Effector CD8-positive, alpha-beta T cell (primary cell): ENCODE data around the gene ZNF513.
"Not testable (repeated sequence)": the region's sequence is repeated elsewhere in the genome, so short reads cannot be mapped to it uniquely, and the experiment has no call there.

Experiments used
- DNase-seq: peaks from one replicate; lab custom pipeline; 2025; lab: John Stamatoyannopoulos, UW
- total RNA-seq, 4 experiments: gene quantifications; one replicate each; lab custom pipeline; 2026; lab: John Stamatoyannopoulos, UW

Gene ZNF513, protein sequence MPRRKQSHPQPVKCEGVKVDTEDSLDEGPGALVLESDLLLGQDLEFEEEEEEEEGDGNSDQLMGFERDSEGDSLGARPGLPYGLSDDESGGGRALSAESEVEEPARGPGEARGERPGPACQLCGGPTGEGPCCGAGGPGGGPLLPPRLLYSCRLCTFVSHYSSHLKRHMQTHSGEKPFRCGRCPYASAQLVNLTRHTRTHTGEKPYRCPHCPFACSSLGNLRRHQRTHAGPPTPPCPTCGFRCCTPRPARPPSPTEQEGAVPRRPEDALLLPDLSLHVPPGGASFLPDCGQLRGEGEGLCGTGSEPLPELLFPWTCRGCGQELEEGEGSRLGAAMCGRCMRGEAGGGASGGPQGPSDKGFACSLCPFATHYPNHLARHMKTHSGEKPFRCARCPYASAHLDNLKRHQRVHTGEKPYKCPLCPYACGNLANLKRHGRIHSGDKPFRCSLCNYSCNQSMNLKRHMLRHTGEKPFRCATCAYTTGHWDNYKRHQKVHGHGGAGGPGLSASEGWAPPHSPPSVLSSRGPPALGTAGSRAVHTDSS
- 31.7 to 39.5 (median 34.1) reads per million in 4 experiments for total RNA-seq

GRCh38 chr2:27380626-27381545 is at the start of gene ZNF513:
ZNF513 (minus strand) TSS chr2:27380734; CDS start chr2:27380526, 208 bp downstream.
- peak; percentile 76 for DNase-seq

DNA sequence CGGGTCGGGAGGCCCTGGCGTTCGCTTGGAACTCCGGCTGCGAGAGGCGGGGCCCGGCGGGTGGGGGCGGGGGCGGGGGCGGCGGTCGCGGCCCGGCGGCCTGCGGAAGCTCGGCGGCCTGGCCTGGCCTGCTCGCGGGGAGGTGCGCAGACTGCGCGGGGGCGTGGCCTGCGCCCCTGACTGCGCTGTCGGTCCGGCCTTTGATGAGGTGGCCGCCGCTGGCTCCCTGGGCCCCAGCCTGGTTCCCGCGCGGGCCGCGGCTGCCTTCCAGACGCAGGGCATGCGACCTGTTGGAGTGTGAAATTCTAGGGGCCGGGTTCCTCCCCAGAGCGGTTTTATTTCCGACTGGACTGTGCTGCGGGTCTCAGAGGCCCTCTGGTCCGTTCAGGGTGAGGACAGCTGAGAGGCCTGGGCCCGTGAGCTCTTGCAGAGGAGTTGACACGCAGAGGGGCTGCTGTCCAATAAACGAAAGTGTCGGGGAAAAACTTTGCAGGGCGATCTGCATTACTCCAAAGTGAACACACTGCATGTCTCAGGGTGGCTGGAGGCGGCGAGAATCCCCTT is 48.5 kb upstream of the ZNF513 start:
- DNase-seq, result peak; percentile 47

DNA sequence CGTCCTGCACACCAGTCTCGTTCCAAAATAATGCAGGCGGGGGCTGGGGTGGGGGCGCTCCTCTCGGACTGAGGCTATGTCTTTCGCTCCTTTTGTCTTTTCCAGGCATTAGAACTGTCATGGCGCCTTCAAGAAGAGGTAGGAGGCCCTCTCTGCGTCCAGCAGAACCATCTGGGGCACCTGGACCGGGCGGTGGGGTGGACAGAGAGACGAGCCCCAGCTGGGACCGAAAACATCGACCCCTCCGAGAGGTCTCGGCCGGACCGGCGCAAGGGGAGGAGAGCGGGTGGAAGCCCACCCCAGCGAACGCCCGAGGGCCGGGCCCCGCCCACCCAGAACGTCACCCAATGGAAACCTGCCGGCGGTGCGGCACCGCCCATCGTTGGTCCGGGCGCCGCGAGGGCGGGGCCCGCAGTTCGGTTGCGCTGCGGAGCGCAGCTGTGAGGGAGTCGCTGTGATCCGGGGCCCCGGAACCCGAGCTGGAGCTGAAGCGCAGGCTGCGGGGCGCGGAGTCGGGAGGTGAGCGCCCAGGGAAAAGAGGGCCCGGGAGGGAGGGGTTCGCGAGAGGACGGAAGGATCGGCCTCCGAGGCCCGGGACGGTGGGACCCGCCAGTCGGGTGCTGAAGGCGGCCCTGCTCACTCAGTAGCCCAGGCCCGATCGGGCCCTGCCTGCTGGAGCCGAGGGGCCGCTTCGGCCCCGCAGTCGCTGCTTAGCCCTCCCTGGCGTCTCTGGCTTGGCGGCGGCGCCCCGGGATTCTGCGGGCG is 47.9 kb upstream of the ZNF513 start, which contains the start of gene NRBP1:
Gene NRBP1 (plus strand): TSS at position 419 of the 765 bp plus-strand sequence. CDS start 4,643 bp downstream, outside the sequence.
- peak; percentile 84 for DNase-seq

GRCh38 chr2:27427863-27428212 is 47.3 kb upstream of the ZNF513 start:
- no peak for DNase-seq

GRCh38 chr2:27425039-27425438 is 44.5 kb upstream of the ZNF513 start:
- not testable (repeated sequence) for DNase-seq

DNA sequence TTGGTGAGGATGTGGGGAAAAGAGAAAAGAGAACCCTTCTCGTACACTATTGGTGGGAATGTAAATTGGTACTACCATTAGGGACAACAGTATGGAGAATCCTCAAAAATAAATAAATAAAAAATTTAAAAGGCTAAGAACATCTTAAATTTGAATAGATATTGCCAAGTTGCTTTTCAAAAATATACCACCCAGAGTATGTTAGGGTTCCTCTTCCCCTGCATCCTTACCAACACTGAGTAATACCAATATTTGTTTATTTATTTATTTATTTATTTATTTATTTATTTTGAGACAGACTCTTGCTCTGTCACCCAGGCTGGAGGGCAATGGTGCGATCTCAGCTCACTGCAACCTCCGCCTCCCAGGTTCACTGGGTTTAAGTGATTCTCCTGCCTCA is 42.4 kb upstream of the ZNF513 start:
- DNase-seq, result no peak

GRCh38 chr2:27421660-27422250 is 41.2 kb upstream of the ZNF513 start:
- DNase-seq, result no peak

DNA sequence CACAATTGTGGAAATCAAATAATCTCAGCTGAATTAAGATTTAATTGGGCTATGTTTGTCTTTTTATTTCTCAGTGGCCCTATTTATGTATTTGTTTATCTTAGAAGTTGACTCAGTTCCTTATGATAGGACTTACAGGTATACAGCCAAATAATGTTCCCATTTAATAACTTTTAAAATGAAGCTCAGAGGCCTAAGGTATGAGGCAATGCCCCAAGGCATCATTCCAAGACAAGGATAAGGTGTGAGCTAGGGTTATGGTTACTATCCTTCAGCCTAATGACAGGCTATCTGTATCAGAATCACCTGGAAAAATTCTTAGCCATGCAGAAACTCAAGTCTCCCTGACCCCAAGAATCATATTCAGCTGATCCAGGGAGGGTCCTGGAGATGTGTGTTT is 40.5 kb upstream of the ZNF513 start:
- DNase-seq, result no peak

DNA sequence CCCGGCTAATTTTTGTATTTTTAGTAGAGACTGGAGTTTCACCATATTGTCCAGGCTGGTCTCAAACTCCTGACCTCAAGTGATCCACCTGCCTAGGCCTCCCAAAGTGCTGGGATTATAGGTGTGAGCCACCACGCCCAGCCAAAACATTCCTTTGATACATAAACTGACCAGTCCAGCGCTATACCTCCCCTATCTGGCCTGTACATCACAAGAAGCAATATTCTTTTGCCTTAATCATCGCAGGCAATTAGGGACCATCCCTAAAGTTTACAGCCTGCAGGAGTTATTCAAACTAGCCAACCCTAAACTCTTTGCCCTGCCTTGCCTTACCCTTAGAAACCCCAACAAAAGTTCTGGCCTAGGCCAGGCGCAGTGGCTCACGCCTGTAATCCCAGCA is 35.6 kb upstream of the ZNF513 start:
- no peak for DNase-seq

DNA sequence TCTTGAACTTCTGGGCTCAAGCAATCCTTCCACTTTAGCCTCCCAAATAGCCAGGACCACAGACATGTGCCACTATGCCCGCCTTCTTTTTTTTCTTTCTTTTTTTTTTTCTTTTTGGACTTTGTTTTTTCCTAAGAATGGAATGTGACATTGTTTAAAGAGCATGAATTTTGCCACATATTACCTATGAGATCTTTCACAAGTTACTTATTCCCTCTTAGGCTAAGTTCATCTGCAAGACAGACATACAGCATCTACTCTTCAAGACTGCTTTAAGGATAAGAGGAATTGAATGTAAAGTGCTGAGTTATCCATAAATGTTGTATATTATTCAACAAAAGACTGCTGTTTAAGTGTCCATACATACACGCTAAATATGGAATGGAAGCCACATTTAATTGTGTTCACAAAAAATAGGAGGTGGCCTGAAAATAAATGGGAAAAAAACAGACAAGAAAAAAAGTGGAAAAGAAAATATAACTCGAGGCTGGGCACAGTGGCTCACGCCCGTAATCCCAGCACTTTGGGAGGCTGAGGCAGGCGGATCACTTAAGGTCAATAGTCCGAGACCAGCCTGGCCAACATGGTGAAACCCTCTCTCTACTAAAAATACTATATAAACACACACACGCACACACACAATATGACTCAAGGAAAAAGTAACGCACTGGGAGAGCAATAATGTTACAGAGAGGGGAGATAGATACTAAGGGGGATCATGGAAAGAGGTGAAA is 32.1 kb upstream of the ZNF513 start:
- no peak for DNase-seq

DNA sequence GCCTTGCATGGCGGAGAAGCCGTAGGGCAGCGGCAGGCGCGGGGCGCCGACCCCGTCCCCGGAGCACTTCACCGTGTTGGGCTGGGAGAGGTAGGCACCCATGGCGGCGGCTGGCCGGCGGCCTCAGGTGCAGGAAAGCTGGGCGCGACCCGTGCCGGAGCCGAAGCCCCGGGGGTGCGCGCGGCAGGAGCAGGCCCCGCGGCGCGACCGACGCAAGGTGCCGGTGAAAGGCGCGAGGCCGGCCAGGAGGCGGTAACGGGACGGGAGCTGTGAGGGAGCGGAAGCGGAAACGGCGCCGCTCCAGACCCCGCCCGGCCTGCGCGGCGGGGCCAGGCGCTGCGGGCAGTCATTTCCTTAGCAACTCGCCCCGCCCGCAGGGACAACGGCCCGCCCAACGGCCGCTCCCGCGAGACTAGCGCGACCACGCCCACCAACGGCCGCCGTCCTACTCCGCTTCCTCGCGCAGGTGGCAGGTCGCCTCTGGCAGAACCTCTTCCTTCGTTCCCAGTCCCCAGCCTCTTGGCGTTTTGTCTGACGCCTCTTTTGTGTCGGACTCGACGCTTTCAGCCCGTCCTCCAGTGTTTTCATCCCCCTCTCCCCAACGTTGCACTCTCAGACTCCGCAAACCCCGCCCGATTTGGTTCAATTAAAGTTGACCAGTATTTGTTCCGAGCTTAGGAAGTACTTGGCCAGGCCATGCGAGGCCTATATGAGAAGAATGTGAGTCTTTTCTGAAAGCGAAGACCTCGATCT is 29.0 kb upstream of the ZNF513 start, which contains the start of gene PPM1G:
Gene PPM1G (minus strand): TSS at position 271 of the 753 bp plus-strand sequence. CDS start 169 bp downstream, at position 102.
- DNase-seq, result peak; percentile 90

DNA sequence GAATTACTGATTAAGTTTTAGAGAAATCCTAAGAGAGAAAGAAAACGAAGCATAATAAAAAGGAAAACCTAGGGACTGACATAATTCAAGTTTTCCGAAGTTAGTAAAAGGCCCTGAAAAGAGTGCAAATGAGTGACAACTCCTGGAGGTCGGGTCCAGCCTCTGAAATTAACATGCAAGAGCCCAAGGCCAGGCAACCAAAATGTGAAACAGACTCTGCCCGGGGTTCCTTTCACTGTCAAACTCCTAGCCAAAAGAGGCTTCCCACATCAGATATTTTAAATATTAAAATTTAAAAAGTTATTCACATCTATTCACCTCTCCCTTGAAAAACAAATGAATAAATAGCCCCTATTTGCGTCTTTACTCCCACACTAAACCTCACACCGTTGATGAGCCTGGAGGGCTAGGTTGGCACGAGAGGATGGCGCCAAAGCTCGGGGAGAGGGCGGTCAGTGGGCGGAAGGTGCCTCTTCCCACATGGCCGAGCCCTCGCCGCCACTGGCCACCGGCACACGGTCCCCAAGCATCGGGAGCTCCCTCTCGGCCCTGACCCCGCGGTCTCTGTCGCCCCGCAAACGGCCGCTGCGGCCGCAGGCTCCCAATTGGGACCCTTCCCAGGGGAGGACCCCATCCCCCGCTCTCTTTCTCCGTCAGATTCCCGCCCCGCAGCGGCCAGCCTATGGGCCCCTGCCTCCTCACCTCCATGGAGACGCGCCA is 28.2 kb upstream of the ZNF513 start:
- no peak for DNase-seq

DNA sequence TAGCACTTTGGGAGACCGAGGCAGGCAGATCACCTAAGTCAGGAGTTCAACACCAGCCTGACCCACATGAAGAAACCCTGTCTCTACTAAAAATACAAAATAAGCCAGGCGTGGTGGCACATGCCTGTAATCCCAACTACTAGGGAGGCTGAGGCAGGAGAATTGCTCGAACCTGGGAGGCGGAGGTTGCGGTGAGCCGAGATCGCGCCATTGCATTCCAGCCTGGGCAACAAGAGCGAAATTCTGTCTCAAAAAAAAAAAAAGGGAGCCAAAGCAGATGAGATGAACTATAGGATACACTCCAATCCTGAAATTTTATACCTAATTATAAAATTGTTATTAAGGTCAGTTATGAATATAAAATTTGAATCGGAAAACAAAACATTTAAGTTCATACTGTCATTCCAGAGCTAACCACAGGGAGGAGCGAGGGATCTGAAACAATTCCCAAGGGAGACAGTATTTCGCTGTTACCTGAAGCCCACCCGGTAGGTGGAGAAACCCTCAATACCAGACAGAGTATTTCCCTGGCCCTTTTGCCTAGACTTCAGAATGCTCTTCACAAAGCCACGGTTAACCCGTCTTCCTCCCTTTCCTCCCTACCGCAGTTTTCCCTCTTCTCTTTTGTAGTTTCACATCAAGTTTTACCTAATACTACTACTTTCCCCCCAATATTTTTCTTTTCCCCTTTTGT is 27.4 kb upstream of the ZNF513 start:
- no peak for DNase-seq

GRCh38 chr2:27400348-27401135 is 20.0 kb upstream of the ZNF513 start:
- DNase-seq, result no peak

- no peak for DNase-seq
Measured at GRCh38 chr2:27398962-27399361, 18.4 kb upstream of the ZNF513 start.

GRCh38 chr2:27393225-27393624 is 12.7 kb upstream of the ZNF513 start:
- DNase-seq, result no peak
